ENCODE results near the gene GPSM1.

The GPSM1 gene

GRCh38 chr9:136305804-136306203 is 21.5 kb upstream of the GPSM1 start:
- H3K36me3 ChIP-seq (ENCODE audit: control insufficient read depth, insufficient read depth, low read length), result no peaks in the 10 kb centered on the region
- H3K27me3 ChIP-seq (ENCODE audit: control insufficient read depth, insufficient read depth, low read length, poor library complexity, severe bottlenecking), result no peaks in the 10 kb centered on the region
- WGBS, 2 experiments, result 89 to 90% methylated on average over 18 of the region's 18 CpGs
- no peaks in the 10 kb centered on the region for H3K9me3 ChIP-seq (ENCODE audit: control insufficient read depth, low read length)
- H3K4me1 ChIP-seq (ENCODE audit: control insufficient read depth, insufficient read depth, low read length), result no peaks in the 10 kb centered on the region
- no peak overlapping the region for H3K27ac ChIP-seq (ENCODE audit: insufficient read depth, low read depth, low read length, poor library complexity, severe bottlenecking)
- no peak overlapping the region for H3K4me3 ChIP-seq (ENCODE audit: insufficient read depth, low read depth, low read length)

- WGBS, 2 experiments, result 81 to 84% methylated on average over 34 of the region's 34 CpGs
These were observed 20.8 kb upstream of the GPSM1 start for GRCh38 chr9:136306211-136307208.

GRCh38 chr9:136307215-136307750 is 20.1 kb upstream of the GPSM1 start:
- H3K27me3 ChIP-seq (ENCODE audit: control insufficient read depth, insufficient read depth, low read length, poor library complexity, severe bottlenecking), result no peaks in the 10 kb centered on the region
- no peaks in the 10 kb centered on the region for H3K9me3 ChIP-seq (ENCODE audit: control insufficient read depth, low read length)
- 80 to 93% methylated on average over 4 of the region's 4 CpGs for WGBS, 2 experiments
- H3K4me1 ChIP-seq (ENCODE audit: control insufficient read depth, insufficient read depth, low read length), result peaks cover 13% of the 10 kb centered on the region
- H3K36me3 ChIP-seq (ENCODE audit: control insufficient read depth, insufficient read depth, low read length), result no peaks in the 10 kb centered on the region
- H3K27ac ChIP-seq (ENCODE audit: insufficient read depth, low read depth, low read length, poor library complexity, severe bottlenecking), result no peak overlapping the region
- no peak overlapping the region for H3K4me3 ChIP-seq (ENCODE audit: insufficient read depth, low read depth, low read length)

More at GRCh38 chr9:136306211-136307208, 20.8 kb upstream of the GPSM1 start:
- Histone ChIP-seq H3K27me3 (ENCODE audit: control insufficient read depth, insufficient read depth, low read length, poor library complexity, severe bottlenecking) (no peaks in the 10 kb centered on the region), H3K27ac (ENCODE audit: insufficient read depth, low read depth, low read length, poor library complexity, severe bottlenecking) (no peak overlapping the region), H3K4me1 (ENCODE audit: control insufficient read depth, insufficient read depth, low read length) (peaks cover 5% of the 10 kb centered on the region), H3K9me3 (ENCODE audit: control insufficient read depth, low read length) (no peaks in the 10 kb centered on the region), H3K36me3 (ENCODE audit: control insufficient read depth, insufficient read depth, low read length) (no peaks in the 10 kb centered on the region), H3K4me3 (ENCODE audit: insufficient read depth, low read depth, low read length) (no peak overlapping the region)

GRCh38 chr9:136308006-136308701 is 19.2 kb upstream of the GPSM1 start:
- H3K36me3 ChIP-seq (ENCODE audit: control insufficient read depth, insufficient read depth, low read length), result no peaks in the 10 kb centered on the region
- peaks cover 13% of the 10 kb centered on the region for H3K4me1 ChIP-seq (ENCODE audit: control insufficient read depth, insufficient read depth, low read length)
- no peaks in the 10 kb centered on the region for H3K27me3 ChIP-seq (ENCODE audit: control insufficient read depth, insufficient read depth, low read length, poor library complexity, severe bottlenecking)
- no peak overlapping the region for H3K4me3 ChIP-seq (ENCODE audit: insufficient read depth, low read depth, low read length)
- 85 to 93% methylated on average over 4 of the region's 4 CpGs for WGBS, 2 experiments
- no peak overlapping the region for H3K27ac ChIP-seq (ENCODE audit: insufficient read depth, low read depth, low read length, poor library complexity, severe bottlenecking)
- no peaks in the 10 kb centered on the region for H3K9me3 ChIP-seq (ENCODE audit: control insufficient read depth, low read length)

- Histone ChIP-seq H3K27ac (ENCODE audit: insufficient read depth, low read depth, low read length, poor library complexity, severe bottlenecking) (no peak overlapping the region), H3K4me3 (ENCODE audit: insufficient read depth, low read depth, low read length) (no peak overlapping the region), H3K36me3 (ENCODE audit: control insufficient read depth, insufficient read depth, low read length) (no peaks in the 10 kb centered on the region), H3K9me3 (ENCODE audit: control insufficient read depth, low read length) (no peaks in the 10 kb centered on the region), H3K27me3 (ENCODE audit: control insufficient read depth, insufficient read depth, low read length, poor library complexity, severe bottlenecking) (no peaks in the 10 kb centered on the region), H3K4me1 (ENCODE audit: control insufficient read depth, insufficient read depth, low read length) (peaks cover 13% of the 10 kb centered on the region)
These were observed 18.7 kb upstream of the GPSM1 start for GRCh38 chr9:136308702-136309053.

GRCh38 chr9:136309101-136309801 is 18.1 kb upstream of the GPSM1 start:
- Histone ChIP-seq H3K4me1 (ENCODE audit: control insufficient read depth, insufficient read depth, low read length) (peaks cover 13% of the 10 kb centered on the region), H3K27me3 (ENCODE audit: control insufficient read depth, insufficient read depth, low read length, poor library complexity, severe bottlenecking) (no peaks in the 10 kb centered on the region), H3K4me3 (ENCODE audit: insufficient read depth, low read depth, low read length) (no peak overlapping the region), H3K9me3 (ENCODE audit: control insufficient read depth, low read length) (no peaks in the 10 kb centered on the region), H3K27ac (ENCODE audit: insufficient read depth, low read depth, low read length, poor library complexity, severe bottlenecking) (no peak overlapping the region), H3K36me3 (ENCODE audit: control insufficient read depth, insufficient read depth, low read length) (no peaks in the 10 kb centered on the region)
- 85 to 86% methylated on average over 22 of the region's 22 CpGs for WGBS, 2 experiments

GRCh38 chr9:136309806-136310220 is 17.5 kb upstream of the GPSM1 start:
- WGBS, 2 experiments, result 88 to 94% methylated on average over 5 of the region's 5 CpGs
- no peaks in the 10 kb centered on the region for H3K36me3 ChIP-seq (ENCODE audit: control insufficient read depth, insufficient read depth, low read length)
- H3K4me1 ChIP-seq (ENCODE audit: control insufficient read depth, insufficient read depth, low read length), result peaks cover 13% of the 10 kb centered on the region
- H3K27me3 ChIP-seq (ENCODE audit: control insufficient read depth, insufficient read depth, low read length, poor library complexity, severe bottlenecking), result no peaks in the 10 kb centered on the region
- H3K9me3 ChIP-seq (ENCODE audit: control insufficient read depth, low read length), result no peaks in the 10 kb centered on the region
- no peak overlapping the region for H3K4me3 ChIP-seq (ENCODE audit: insufficient read depth, low read depth, low read length)
- H3K27ac ChIP-seq (ENCODE audit: insufficient read depth, low read depth, low read length, poor library complexity, severe bottlenecking), result no peak overlapping the region

- Histone ChIP-seq H3K27me3 (ENCODE audit: control insufficient read depth, insufficient read depth, low read length, poor library complexity, severe bottlenecking) (no peaks in the 10 kb centered on the region), H3K27ac (ENCODE audit: insufficient read depth, low read depth, low read length, poor library complexity, severe bottlenecking) (no peak overlapping the region), H3K4me3 (ENCODE audit: insufficient read depth, low read depth, low read length) (no peak overlapping the region), H3K4me1 (ENCODE audit: control insufficient read depth, insufficient read depth, low read length) (peaks cover 13% of the 10 kb centered on the region), H3K36me3 (ENCODE audit: control insufficient read depth, insufficient read depth, low read length) (no peaks in the 10 kb centered on the region), H3K9me3 (ENCODE audit: control insufficient read depth, low read length) (no peaks in the 10 kb centered on the region)
- WGBS, 2 experiments, result 88 to 89% methylated on average over 28 of the region's 28 CpGs
These were observed 16.9 kb upstream of the GPSM1 start for GRCh38 chr9:136310273-136311030.

- Histone ChIP-seq H3K27ac (ENCODE audit: insufficient read depth, low read depth, low read length, poor library complexity, severe bottlenecking) (no peak overlapping the region), H3K4me3 (ENCODE audit: insufficient read depth, low read depth, low read length) (no peak overlapping the region)
These were observed 16.0 kb upstream of the GPSM1 start for GRCh38 chr9:136311051-136312008.

More at GRCh38 chr9:136311051-136312008, 16.0 kb upstream of the GPSM1 start:
- H3K9me3 ChIP-seq (ENCODE audit: control insufficient read depth, low read length), result no peaks in the 10 kb centered on the region
- H3K36me3 ChIP-seq (ENCODE audit: control insufficient read depth, insufficient read depth, low read length), result no peaks in the 10 kb centered on the region
- no peaks in the 10 kb centered on the region for H3K27me3 ChIP-seq (ENCODE audit: control insufficient read depth, insufficient read depth, low read length, poor library complexity, severe bottlenecking)
- 69 to 72% methylated on average over 23 of the region's 23 CpGs for WGBS, 2 experiments
- H3K4me1 ChIP-seq (ENCODE audit: control insufficient read depth, insufficient read depth, low read length), result peaks cover 13% of the 10 kb centered on the region

Measured in ectodermal cell (in vitro differentiated cells).